ENCODE results near the gene MED9.

The MED9 gene

GRCh38 chr17:17539591-17539990 lies 62.8 kb downstream of the MED9 start:
- DNase-seq (ENCODE audit: low read depth): no peak
- TF ChIP-seq CTCF (conservative IDR thresholded peaks at IDR 0.05; ENCODE audit: low read depth, low read length): no peak

GRCh38 chr17:17540278-17540906 lies 63.6 kb downstream of the MED9 start:
- DNase-seq (ENCODE audit: low read depth): no peak
- TF ChIP-seq CTCF (conservative IDR thresholded peaks at IDR 0.05; ENCODE audit: low read depth, low read length): no peak
- no peak overlapping the region for H3K4me3 ChIP-seq (ENCODE audit: low read length)

More at GRCh38 chr17:17539591-17539990, 62.8 kb downstream of the MED9 start:
- H3K4me3 ChIP-seq (ENCODE audit: low read length): no peak overlapping the region

DNA sequence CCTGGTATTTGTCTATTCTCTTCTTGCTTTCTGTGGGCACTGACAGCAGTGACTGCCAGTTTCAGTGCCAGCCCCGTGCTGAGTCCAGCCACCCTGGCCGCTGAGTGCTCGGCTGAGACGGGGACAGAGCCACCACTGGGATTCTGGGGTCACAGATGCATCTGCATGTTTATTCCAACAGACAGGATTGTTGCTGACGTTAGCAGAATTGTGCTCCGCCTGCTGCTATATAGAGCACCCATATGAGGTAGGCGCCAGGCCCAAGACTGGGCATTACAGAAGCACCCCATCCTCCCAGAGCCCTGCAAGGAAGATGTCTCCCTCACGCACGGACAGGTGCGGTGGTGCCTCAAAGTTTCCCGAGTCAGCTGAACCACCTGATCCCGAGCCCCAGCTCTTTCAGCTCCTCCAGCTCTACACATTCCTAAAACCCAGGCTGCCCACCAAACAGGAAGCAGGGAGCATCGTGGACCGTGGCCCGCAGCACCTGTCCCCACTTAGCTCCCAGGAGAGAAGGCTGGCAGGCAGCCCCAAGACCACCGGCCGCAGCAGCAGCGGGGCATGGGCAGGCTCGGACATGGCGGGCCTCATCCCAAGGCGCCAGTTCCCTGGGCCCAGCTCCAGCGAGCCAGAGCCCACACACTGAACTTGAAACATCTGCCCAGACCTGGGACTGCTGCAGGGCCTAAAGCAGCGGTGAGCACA lies 64.3 kb downstream of the MED9 start:
- no peak for DNase-seq (ENCODE audit: low read depth)
- TF ChIP-seq CTCF (conservative IDR thresholded peaks at IDR 0.05; ENCODE audit: low read depth, low read length): no peak

DNA sequence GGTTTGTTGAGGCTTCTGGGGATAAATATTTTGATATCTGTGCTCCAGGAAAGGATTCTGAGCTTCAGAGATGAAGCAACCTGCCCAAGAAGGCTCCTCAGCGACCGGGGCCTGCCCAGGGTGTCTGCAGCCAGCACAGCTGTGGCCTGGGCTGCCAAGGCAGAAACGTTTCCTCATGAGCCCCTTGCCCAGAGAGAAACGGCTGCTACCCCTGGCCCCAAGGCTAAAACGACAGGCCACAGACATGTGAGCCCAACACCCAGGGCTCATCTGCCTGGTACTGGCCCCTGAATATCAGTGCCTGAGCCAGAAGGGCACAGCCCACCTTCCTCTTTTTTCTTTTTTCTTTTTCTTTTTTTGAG lies 64.8 kb downstream of the MED9 start:
- no peak for TF ChIP-seq CTCF (conservative IDR thresholded peaks at IDR 0.05; ENCODE audit: low read depth, low read length)
- DNase-seq (ENCODE audit: low read depth): no peak
- H3K4me3 ChIP-seq (ENCODE audit: low read length): no peak overlapping the region

More for the DNA sequence above, 64.3 kb downstream of the MED9 start:
- no peak overlapping the region for H3K4me3 ChIP-seq (ENCODE audit: low read length)

All from retinal pigment epithelial cell (primary cell).